GM19328 (cell line): Measurements from ENCODE around the gene GFRA4.

Experiments used
- ATAC-seq: cut with Tn5 transposase; IDR thresholded peaks from one replicate; pipeline ENCODE4 v1.9.1; 2021; ENCODE audit warnings: mild to moderate bottlenecking, moderate library complexity; ENCODE audit not compliant: unreplicated experiment

Gene GFRA4

DNA sequence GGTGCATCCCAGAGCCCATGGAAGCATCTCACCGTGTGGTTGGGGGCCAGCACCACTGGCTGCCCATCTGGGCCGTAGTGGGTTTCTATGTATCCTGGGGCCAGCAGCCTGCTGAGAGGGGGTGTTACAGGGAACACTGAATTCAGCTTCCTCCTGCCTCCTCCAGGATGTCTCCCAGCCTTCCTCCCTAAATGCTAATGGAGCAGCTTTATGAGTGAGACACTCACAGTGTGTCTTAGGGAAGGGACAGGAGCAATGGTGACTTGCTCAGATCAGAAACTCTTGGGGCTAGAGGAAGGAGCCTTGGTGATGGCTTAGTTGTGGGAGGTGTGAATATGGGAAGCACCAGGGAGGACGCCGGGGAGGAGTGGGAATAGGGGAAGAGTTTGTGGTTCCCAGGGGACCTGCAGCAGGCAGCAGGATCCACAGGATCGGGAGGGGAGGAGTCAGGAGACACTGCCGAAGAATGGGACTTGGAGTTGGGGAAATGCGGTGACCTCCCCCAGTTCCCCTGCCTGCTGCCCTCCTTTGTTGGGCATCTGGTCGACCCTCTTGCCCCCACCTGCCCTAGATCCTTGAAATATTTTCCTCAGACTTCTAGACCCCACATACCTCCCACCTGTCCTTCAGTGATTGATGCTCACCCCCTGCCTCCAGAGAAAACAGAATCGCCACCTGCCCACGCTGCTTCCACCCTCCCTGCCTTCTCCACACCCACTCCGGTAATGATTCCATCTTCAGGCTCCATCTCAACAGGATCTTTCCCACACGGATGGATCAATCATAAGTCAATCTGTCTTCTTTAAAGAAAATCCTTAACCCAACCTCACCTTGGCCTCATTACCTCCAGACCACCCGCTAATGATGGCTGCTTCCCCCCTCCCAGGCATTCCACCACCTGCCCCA is 12.0 kb upstream of the GFRA4 start:
- ATAC-seq: no peak

DNA sequence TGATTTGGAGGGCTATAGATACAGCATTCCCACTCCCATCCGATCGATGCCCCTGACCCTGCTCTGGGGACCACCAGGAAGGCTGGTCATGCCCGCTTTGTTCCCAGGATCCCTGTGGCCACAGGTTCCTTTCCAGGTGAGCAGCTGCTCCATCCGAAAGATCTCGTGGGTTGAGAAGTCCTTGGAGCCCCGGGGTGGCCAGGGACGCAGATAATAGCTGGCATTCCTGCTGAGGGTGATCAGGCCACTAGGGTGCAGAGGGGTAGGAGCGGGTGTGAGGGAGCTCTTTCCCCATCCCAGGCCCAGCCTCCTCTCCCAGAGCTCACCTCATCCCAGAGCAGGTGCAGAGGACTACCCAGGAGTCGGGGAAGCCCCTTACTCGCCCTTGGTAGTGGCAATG is 11.2 kb upstream of the GFRA4 start:
- ATAC-seq: no peak

DNA sequence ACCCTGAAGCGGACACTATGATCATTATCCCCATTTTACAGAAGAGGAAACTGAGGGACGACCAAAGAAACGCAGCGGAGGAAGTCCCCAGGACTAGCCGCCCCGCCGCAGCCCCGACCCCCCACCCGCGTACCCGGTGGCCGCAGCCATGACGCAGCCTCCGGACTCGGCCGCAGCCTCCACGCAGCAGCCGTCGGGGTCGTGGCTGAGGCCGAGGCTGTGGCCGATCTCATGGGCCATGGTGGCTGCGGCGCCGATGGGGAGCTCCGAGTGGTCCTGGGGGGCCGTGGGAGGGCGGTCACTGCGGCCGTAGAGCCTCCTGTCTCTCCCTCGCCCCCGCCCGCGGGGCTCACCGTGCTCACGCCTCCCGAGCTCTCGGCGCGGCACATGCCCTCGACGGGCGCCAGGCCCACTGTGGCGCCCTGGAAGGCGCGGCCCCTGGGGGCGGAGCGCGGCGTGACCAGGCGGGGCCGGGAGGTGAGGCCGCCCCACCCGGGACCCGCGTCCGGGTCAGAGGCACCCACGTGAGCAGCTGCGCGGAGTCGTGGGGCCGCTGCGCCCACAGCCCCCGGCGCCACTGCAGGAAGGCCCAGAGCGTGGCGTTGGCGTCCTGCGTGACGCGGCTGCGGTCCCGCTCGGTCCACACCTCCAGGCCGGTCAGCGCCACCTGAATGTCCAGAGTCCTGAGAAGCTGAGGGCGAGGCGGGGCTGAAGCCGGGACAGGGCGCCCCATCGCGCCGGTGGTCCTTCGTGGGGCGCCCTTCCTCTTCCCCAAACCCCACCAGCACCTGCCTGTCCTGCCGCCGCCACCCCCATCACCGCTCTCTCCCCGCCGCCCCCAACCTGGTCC is 10.2 kb upstream of the GFRA4 start:
- no peak for ATAC-seq

DNA sequence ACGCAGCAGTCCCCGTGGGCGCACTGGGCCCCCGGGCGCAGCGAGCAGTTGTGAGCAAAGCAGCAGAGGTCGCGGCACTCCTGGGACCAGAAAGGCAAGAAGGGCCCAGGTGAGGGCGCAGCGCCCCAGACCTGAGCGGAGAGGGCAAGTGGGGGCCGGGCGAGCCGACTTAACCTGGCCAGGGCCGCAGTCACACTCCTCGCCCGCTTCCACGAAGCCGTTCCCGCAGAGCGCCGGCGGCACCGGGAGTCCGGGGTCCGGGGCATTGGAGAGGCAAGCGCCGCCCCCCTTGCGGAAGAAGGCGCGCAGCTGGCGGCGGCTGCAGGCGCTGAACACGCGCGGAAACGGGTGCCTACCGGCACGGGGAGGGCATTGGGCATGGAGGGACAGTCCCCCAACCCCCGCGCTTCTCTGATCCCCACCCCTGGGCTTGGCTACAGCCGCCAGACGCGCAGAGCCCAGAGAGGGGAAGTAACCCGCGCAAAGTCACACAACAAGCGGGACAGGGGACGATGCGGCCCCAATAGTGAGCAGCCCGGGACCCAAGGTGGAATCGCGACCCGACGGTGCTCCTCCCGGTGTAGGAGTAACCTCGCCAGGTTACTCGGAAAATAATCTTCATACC is 9.5 kb upstream of the GFRA4 start:
- no peak for ATAC-seq

DNA sequence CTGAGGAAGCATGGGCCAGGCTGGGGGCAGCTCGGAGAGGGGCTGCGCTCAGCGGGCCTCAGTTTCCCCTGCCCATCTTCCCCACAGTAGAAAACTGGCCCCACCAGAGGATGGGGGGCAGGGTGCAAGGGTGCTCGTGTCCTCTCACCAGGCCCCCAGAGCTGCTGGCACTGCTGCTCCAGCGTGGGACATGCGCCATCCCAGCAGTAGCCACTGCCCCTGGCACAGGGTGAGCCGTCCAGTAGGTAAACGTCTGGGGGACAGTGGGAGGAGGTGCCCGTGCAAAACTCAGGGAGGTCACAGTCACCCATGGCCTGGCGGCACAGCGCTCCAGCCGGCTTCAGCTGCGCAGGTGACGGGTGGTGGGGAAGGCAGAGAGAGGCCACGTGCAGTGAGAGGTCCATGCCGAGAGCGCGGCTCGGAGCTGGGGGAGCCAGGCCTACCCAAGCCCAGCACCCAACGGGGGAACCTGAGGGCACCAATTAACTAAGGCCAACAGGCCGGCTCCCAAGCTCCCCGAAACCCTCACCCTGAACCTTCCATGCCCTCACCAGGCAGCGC is 8.9 kb upstream of the GFRA4 start:
- ATAC-seq: no peak

DNA sequence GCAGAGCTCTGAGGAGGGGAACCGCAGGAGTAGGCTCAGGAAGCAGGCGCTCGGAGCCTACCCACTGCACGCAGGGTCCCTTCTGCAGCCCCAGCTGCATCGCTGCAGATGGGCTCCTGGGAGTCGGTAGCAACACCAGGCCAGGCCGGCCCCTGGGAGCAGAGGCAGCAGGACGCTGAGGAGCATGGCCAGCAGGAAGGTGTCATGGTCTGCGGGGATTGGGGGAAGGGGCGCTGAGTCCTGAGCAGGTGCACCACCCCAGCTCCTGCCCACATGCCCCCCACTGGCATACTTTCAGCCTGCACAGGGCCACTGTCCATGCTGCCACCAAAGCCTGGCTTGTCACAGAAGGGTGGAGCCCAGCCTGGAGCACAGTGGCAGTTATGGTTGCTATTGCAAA is 7.7 kb upstream of the GFRA4 start:
- ATAC-seq: no peak

DNA sequence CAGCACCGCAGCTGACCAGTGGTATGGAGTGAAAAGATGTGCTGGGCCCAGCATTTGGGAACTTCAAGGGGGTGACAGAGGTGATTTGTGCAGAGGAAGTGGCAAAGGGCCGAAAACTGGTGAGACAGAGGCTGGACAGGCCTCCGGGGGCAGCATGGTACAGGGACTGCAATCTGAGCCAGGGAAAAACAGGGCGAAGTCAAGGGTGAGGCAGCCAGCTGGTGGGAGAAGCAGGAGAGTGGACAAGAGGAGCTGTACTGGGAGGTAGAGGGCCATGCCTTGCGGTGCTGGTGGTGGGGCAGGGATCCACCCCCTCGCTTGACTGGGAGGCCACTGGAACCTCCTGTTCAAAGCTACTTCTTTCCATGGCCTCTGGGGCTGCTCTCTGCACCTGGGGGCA is 7.3 kb upstream of the GFRA4 start:
- ATAC-seq: no peak

DNA sequence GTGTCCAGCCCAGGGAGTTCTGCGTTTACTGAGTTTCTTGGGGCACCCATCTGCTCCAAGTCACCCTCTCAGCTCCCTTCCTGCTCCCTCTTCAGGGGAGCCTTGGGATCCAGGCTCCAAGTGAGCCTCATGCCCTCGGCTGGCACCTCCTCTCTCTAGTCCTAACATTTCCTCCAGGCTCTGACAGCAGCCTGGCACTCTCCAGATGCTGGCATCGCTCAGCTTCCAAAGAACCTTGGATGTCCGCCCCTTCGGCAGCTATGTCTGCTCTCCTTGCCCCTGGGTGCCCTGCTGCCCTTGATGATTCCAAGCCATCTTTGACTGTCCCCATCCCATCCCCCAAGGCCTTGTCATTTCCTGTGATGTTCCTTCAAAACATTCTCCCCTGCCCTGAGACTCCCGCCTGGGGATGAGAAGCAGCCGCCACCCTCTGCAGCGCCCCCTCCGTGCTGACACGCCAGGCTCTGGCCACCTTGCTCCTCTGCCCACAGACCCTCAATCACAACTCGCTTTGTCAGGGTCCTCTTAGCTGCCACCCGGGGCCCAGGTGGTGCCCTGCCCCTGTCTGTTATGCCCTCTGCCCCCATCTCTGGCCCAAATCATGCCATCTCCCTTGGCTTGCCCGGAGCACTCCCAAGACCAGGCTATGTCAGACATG is 6.6 kb upstream of the GFRA4 start:
- no peak for ATAC-seq

DNA sequence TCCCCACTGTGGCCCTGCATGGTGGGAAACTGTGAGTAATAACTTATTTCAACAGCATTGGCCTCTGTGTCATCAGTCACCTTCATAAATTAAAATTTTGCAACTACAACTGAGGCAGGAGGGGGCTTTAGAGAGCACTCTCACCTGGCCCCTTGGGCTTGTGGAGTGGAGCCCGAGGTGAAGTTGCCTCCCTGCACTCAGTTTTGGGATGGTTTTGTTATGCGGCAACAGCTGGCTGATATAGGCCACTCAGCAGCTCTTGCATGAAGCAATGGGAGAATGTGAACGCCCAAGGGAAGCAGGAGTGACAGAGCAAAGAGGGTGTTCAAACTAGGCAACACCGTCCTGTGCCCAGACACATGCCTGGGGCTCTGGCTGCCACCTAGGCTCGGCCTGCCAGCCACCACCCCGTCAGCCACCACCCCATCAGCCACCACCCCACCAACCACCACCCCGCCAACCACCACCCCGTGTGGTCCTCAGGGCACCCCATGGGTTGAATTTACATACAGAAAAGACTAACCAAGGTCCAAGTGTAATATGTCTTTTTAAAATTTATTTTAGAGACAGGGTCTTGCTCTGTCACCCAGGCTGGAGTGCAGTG is 4.3 kb upstream of the GFRA4 start:
- ATAC-seq: no peak

DNA sequence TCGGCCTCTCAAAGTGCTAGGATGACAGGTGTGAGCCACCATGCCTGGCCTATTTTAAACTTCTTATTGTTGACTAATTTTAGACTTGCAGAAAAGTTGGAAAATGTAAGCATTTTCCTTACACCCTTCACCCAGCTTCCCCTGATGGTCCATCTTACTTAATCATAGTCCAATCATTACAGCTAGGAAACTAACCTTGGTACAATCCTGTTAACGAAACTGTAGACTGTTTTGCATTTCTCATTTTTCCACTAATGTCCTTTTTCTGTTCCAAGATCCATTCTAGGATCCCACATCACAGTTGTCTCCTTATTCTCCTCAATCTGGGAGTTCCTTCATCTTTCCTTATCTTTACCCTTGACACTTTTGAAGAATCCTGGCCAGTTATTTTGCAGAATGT is 659 bp upstream of the GFRA4 start:
- no peak for ATAC-seq

DNA sequence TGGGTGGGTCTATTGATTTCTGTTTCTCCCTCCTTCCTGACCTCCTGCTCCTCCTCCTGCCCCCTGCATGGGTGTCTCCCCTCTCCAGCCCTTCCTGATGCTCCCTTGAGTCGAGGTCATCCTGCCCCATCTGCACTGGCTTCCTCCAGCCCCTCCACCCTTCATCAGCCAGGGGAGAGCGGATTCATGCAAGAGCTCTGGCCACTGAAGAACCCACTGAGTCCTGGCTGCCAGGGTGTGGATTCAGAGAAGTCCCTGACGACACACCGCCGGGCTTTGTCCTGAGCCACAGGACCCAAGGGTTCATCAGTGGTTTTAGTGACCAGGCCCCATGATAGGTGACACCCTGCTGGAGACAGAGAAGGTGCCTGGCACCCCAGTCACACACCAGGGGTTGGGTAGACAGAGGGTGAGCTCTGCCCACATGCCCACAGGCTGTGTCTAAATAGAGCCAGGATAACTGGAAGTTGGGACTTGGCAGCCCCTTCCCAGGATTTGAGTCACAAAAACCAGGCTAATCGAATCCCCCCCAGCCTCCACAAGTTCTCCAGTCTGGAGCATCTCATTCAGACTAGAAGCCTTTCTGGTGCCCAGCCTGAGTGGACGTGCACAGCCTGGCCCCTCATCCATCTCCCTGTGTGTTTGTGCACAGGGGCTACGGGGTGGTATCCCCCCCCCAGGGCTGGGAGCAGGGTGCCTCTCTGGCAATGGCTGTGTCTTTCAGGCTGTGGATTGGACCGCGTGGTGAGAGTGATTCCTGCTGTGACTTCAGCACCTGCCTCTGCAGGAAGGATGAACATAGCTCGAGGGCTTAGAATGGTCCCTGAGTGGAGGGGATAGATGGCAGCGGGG is 1.2 kb downstream of the GFRA4 start:
- ATAC-seq: no peak

DNA sequence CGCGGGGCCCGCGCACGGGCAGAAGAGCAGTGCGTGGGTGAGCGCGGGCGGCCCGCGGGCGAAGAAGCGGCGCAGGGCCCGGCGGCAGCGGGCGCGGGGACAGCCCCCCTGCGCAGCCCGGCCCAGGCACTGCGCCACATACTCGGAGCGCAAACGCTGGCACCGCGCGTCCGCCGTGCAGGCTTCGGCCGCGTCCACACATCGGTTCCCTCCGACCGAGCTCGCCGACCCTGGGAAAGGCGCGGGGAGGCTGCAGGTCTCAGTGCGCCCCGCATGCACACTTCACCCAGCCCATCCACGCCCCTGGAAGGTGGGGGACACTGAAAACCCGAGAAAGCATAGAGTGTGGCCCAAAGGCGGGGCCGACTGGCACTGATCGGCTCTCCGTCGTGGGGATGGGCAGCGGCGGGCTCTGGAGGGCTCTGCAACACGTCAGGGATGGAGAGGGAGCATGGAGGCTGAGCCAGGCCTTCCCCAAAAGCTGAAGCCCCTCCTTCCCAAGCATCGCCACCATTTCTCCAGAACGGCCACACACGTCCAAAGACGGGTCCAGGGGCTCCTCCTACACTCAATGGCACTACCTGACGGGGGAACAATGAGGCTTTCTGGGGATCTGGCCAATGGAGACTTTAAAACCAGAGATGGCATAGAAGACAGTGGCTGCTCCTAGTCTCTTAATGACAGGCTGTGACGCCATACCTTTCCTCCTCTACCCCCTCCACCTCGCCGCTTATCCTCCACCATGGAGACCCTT is 2.0 kb downstream of the GFRA4 start:
- ATAC-seq: no peak

DNA sequence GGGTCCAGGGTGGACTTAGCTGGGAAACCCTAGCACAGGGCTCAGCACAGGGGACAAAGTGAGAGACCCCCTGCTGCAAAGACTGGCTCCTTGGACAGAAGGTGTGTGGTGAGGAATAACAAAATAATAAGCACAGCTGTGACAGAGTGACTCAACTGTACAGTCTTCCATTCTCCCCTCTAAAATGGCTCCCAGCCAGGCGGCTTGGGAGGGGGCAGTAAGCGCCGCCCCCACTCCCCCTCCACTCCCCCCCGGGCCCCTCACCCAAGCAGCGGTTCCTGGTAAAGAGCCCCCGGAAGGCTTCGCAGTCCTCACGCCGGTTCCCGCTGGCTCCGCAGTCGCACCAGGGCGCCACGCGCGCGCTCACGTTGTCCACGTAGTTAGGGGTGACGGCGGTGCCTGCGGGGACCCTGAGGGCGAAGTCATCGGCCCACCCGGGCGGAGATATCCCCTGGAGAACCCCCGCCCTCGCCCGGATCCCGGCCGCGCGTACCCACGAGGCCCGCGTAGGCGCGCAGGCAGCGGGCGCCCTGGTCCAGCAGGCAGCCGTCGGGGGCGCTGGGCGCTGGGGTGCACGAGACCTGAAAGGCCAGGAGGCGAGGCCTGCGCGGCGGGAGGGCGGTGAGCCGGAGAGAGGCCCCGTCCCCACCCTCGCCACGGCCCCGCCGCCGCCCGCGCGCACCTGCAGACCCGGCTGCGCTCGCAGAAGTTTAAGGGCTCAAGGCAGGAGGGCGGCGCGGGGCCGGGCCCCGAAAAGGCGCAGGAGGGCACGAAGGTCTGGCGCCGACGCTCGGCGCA is 2.7 kb downstream of the GFRA4 start:
- ATAC-seq: no peak

DNA sequence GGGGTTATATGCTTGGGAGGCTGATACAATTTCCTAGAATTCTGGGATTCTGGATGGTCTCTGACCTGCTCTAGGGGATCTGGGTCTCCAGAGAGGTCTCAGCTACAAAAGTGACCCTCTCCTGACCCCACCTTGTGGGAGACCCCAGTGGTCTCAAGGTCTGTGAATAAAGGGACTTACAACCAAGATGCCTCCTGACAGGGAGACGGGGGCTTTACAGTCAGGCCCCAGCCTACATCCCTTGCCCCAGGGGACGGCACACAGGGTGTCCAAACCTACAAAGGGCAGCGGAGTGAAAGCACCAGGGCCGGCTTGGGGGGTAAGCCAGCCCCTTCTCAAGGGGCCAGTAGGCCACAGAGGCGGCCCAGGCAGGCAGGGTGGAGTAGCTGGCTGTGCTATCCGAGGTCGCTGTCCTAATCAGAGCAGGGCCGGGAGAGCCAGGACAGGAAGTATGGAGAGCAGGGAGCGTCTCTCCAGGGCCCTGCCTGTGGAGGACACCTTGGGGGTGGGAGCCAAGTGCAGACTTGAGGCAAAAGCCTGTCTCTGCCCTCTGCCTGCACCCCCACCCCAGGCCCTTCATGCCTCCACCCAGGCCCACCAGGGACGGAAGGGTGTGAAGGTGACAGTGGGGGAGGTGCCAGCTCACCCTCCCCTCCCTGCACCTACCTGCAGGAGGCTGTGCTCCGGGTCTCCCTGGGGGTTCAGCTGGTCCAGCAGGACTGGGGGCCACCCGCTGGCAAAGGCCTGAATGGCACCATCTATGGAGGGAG is 3.5 kb downstream of the GFRA4 start:
- no peak for ATAC-seq

DNA sequence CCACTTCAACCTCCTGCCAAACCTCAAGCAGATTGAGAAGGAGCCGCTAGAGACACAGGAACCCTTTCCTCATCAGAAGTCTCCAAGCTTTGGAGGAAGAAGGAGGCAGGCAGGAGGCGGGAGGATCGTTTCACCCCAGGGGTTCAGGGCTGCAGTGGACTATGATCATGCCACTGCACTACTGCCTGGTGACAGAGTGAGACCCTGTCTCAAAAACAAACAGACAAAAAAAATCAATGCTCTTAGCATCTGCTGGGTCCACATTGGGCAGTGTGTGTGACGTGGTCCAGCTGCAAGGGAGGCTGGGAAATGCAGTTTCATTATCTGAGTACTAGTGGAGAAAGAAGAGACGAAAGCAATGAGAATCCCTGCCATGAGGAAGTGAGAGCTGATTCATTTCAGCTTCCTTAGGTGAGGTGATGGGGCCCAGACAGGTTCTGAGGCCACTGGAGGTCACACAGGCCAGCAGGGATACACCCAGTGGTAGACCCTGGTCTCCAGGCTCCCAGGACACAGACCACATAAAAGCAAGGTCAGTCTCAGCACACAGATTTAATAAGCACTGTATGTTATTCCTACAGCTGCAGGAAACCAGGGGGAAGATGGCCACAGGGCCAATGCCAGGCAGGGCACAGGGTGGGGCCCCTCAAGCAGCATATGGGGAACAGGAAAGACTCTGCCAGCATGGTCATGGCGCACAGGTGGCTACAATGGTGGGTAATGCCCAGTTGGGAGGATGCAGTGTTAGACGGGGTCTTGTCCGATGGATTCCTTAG is 4.3 kb downstream of the GFRA4 start:
- ATAC-seq: peak; percentile 86

DNA sequence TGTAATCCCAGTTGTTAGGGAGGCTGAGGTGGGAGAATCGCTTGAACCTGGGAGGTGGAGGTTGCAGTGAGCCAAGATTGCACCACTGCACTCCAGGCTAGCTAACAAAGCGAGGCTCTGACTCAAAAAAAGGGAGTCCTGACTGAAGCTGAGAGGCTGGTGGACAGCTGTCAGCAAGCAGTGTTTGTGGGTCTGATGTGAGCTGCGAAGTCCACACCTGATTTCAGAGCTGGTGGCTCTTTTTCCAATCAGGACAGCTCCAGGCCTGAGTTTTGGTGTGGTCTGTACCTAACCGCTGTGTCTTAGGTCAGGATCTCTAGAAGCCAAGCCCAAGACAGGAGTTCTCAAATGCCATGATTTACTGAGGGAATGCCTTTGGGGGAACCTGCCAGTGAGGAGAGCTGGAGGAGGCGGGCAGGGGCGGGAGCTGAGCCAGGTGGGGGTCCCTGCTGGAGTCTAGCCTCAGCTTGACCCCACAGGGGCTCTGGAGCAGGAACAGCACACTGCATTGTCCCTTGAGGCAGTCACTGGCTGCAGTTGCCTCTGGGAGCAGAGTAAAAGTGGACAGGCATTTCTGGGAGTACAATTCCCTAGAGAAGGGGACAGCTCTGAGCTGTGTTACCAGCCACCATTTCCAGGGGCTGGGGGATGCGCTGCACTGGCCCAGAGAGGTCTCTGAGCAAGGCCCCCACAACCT is 5.0 kb downstream of the GFRA4 start:
- ATAC-seq: no peak
